HepG2 (cell line): ENCODE results near the gene SHANK3. TPM values are rescaled to one million over a fixed set of nuclear protein-coding genes. Genes with fewer than 3 reads are reported as not detected.
"Not testable (repeated sequence)": the region's sequence is repeated elsewhere in the genome, so short reads cannot be mapped to it uniquely, and the experiment has no call there.

ENCODE experiments used
- ATAC-seq: fragments of 200-7000 bp; cut with Tn5 transposase; 3 replicates; pipeline ENCODE4 v1.9.1; 2020; ENCODE audit warnings: mild to moderate bottlenecking, moderate library complexity
- BruUV-seq: library from RNA; stranded (reverse); fragments of 400-500 nt; replicated peaks from 2 replicates; lab custom pipeline; 2021; lab: Mats Ljungman, UMichigan
- CTCF ChIA-PET: fragments of 300-600 bp; formaldehyde crosslinking; extraction: SDS; loops from one replicate; lab custom pipeline; 2021; ENCODE audit warnings: low total read pairs, inconsistent platforms, low intra/inter-chr PET ratio; lab: Yijun Ruan, JAX
- POLR2A ChIA-PET: fragments of 350-600 bp; sonication (Branson Sonifier 250); formaldehyde crosslinking; loops from one replicate; lab custom pipeline; 2020; ENCODE audit warnings: antibody characterized with exemption, inconsistent platforms; lab: Yijun Ruan, JAX
- DNase-seq: peaks from one replicate; pipeline ENCODE4 v3.0.0-alpha.2; 2015; ENCODE audit warnings: low spot score
- FAIRE-seq: peaks from 3 replicates; lab custom pipeline; 2011; peaks lifted over from hg19 to GRCh38; lab: Jason Lieb, UNC
- H2AFZ ChIP-seq: one replicate; pipeline ENCODE4 v1.6.1; 2011; ENCODE audit warnings: low read length, inconsistent platforms
- H3K27ac ChIP-seq: fragments of 300-600 bp; 3 replicates; pipeline ENCODE4 v1.8.0; 2011; ENCODE audit warnings: mixed run types, mild to moderate bottlenecking, mixed read lengths, low read length, inconsistent platforms; ENCODE audit not compliant: insufficient read depth; ENCODE audit errors: extremely low read length
- H3K27me3 ChIP-seq, 2 experiments: fragments of 200-600 bp in 1 of 2; 2 replicates in 1 of 2; 3 replicates in 1 of 2; pipeline versions ENCODE4 v1.6.0 to v1.8.0; 2011; ENCODE audit warnings: low read length in 2 of 2, mild to moderate bottlenecking in 2 of 2, moderate library complexity in 2 of 2, inconsistent platforms in 1 of 2; ENCODE audit not compliant: insufficient read depth in 2 of 2, control insufficient read depth in 1 of 2
- H3K36me3 ChIP-seq, 2 experiments: fragments of 200-600 bp in 1 of 2; replicated peaks in 1 of 2; 2 replicates in 1 of 2; 3 replicates in 1 of 2; pipeline versions ENCODE4 v1.5.1 to v1.8.0; 2011; ENCODE audit warnings: low read length in 2 of 2, inconsistent platforms in 1 of 2; ENCODE audit not compliant: insufficient read depth in 2 of 2, control insufficient read depth in 1 of 2
- H3K4me1 ChIP-seq: 2 replicates; pipeline ENCODE4 v1.5.1; 2012; ENCODE audit warnings: low read length, inconsistent platforms; ENCODE audit not compliant: insufficient read depth
- H3K4me2 ChIP-seq: 2 replicates; pipeline ENCODE4 v1.6.0; 2011; ENCODE audit warnings: low read depth, low read length, inconsistent platforms
- H3K4me3 ChIP-seq, 3 experiments: fragments of 200-600 bp in 1 of 3; sonication (generic), shearing (Covaris generic) in 1 of 3; replicated peaks in 1 of 3; 2 replicates each; pipeline ENCODE4 v1.5.1; 2011 to 2016; ENCODE audit warnings: low read length in 3 of 3, inconsistent platforms in 2 of 3, low read depth in 2 of 3, mild to moderate bottlenecking in 2 of 3, control low read depth in 1 of 3, mixed read lengths in 1 of 3; ENCODE audit not compliant: insufficient read depth in 1 of 3
- H3K79me2 ChIP-seq: one replicate; pipeline ENCODE4 v1.6.1; 2011; ENCODE audit warnings: low read length, inconsistent platforms; ENCODE audit not compliant: insufficient read depth
- H3K9ac ChIP-seq: 2 replicates; pipeline ENCODE4 v1.6.0; 2011; ENCODE audit warnings: mild to moderate bottlenecking, low read depth, low read length, inconsistent platforms; ENCODE audit not compliant: insufficient read depth
- H3K9me3 ChIP-seq: 2 replicates; pipeline ENCODE4 v1.5.1; 2012; ENCODE audit warnings: mild to moderate bottlenecking, low read length
- H4K20me1 ChIP-seq: 2 replicates; pipeline ENCODE4 v1.6.0; 2011; ENCODE audit warnings: inconsistent platforms, mild to moderate bottlenecking, low read length, moderate library complexity; ENCODE audit not compliant: insufficient read depth
- HNF1B ChIP-seq: sonication (generic); formaldehyde crosslinking; IDR thresholded peaks from 2 replicates; pipeline ENCODE4 v1.5.1; 2020; ENCODE audit warnings: mild to moderate bottlenecking, moderate library complexity, missing genetic modification reagents
- NCOA1 ChIP-seq: sonication (generic); formaldehyde crosslinking; IDR thresholded peaks from 2 replicates; pipeline ENCODE4 v1.9.0; 2021; ENCODE audit warnings: missing genetic modification reagents
- PBX2 ChIP-seq: IDR thresholded peaks from 2 replicates; pipeline ENCODE4 v1.6.1; 2016; ENCODE audit warnings: control low read depth
- SAP130 ChIP-seq: IDR thresholded peaks from 2 replicates; pipeline ENCODE4 v1.6.1; 2016; ENCODE audit warnings: low read depth
- SKIL ChIP-seq: sonication (generic); formaldehyde crosslinking; IDR thresholded peaks from 2 replicates; pipeline ENCODE4 v1.8.0; 2022; ENCODE audit warnings: missing genetic modification reagents, mild to moderate bottlenecking, moderate library complexity, borderline replicate concordance
- SRY ChIP-seq: sonication (generic); formaldehyde crosslinking; IDR thresholded peaks from 2 replicates; pipeline ENCODE4 v1.8.0; 2022; ENCODE audit warnings: mild to moderate bottlenecking, missing genetic modification reagents
- ZFX ChIP-seq: sonication (generic); formaldehyde crosslinking; IDR thresholded peaks from 2 replicates; pipeline ENCODE4 v1.4.0; 2020; ENCODE audit warnings: mild to moderate bottlenecking, low read depth, missing genetic modification reagents, moderate library complexity
- ZNF121 ChIP-seq: sonication (generic); formaldehyde crosslinking; IDR thresholded peaks from 2 replicates; pipeline ENCODE4 v1.5.0; 2020; ENCODE audit warnings: mild to moderate bottlenecking, missing genetic modification reagents
- ZNF776 ChIP-seq: sonication (generic); formaldehyde crosslinking; IDR thresholded peaks from 2 replicates; pipeline ENCODE4 v1.4.0; 2020; ENCODE audit warnings: mild to moderate bottlenecking, missing genetic modification reagents
- ZSCAN31 ChIP-seq: sonication (generic); formaldehyde crosslinking; IDR thresholded peaks from 2 replicates; pipeline ENCODE4 v1.5.0; 2020; ENCODE audit warnings: low read depth, mild to moderate bottlenecking, missing genetic modification reagents
- WGBS: methylation state at CpG from one replicate; pipeline ENCODE4 v1.1.6; 2017; ENCODE audit warnings: low lambda C conversion rate; 5-methylcytosine and 5-hydroxymethylcytosine counted together
- in situ Hi-C: cut with HindIII; loops from 2 replicates; pipeline ENCODE4 v1.10.0; 2017; ENCODE audit warnings: low pct_unique_long_range_greater_than_20kb; ENCODE audit not compliant: extremely low pct_ligation_motif_present
- intact Hi-C: fragments of 100-400 bp; cut with micrococcal nuclease; formaldehyde crosslinking; loops from one replicate; pipeline ENCODE4 v1.10.0; 2022; ENCODE audit not compliant: unreplicated experiment
- polyA plus RNA-seq, 8 experiments: library from polyadenylated mRNA; depleted of rRNA in 3 of 8; stranded (reverse) in 7 of 8; unstranded in 1 of 8; fragments of >200 nt; fragmentation: Illumina TruSeq in 4 of 8; extraction: Trizol in 4 of 8; gene quantifications; 2 replicates each; pipeline versions ENCODE4 v1.2.1 to v1.2.3, GENCODE V29; 2011 to 2016; ENCODE audit warnings: low read depth in 4 of 8, missing spikeins in 1 of 8, mixed read lengths in 1 of 8; ENCODE audit not compliant: insufficient read depth in 1 of 8
- total RNA-seq, 5 experiments: library from RNA; depleted of rRNA; stranded (reverse); fragments of >200 nt; fragmentation: Illumina TruSeq; extraction: Trizol; gene quantifications; 2 replicates each; pipeline ENCODE4 v1.2.3, GENCODE V29; 2016; ENCODE audit warnings: low read depth in 1 of 5

SHANK3 gene
- total and polyA plus RNA-seq, 2 of the 13 experiments (the other 11 are each of a cell fraction or from before 2014, with no cell fraction given), result 2.9 to 4.6 TPM

- 79% methylated on average over 6 of the region's 6 CpGs for WGBS
- H3K4me2 ChIP-seq, H3K36me3 ChIP-seq, DNase-seq, H4K20me1 ChIP-seq, BruUV-seq, intact Hi-C loops, in situ Hi-C loops, H3K9me3 ChIP-seq, H3K79me2 ChIP-seq, H3K9ac ChIP-seq: not testable (repeated sequence)
- TF ChIP-seq ZNF121 (CRISPR knock-in tag), result 0 out of 2 replicates have a peak, but pooled peaks have one; percentile 51
- TF ChIP-seq, all 625 proteins: peak for 1; not testable (repeated sequence) for 624
- peaks cover 31% of the 10 kb centered on the region for H3K4me1 ChIP-seq
- ATAC-seq, H3K27ac ChIP-seq, FAIRE-seq, H2AFZ ChIP-seq, H3K4me3 ChIP-seq, H3K27me3 ChIP-seq, CTCF ChIA-PET: not testable (repeated sequence)
- POLR2A ChIA-PET, result interaction anchor here (0.6 to 1.2 kb wide), 2 partner anchors 13 to 35 kb away, joined by 4 to 15 read pairs; no protein-coding TSS in a partner anchor
These were observed 18.0 kb upstream of the SHANK3 start for GRCh38 chr22:50654664-50655063.

GRCh38 chr22:50656122-50657070 lies 16.2 kb upstream of the SHANK3 start:
- POLR2A ChIA-PET, result interaction anchor here (0.7 to 1.2 kb wide), 4 partner anchors 11 to 16 kb away, joined by 3 to 15 read pairs (median 7); partner anchors contain the start of gene SHANK3
- H3K79me2 ChIP-seq, result no peaks in the 10 kb centered on the region
- H3K27me3 ChIP-seq, result no peaks in the 10 kb centered on the region; a peak in 1 of 5 replicates
- H3K9ac ChIP-seq, result peak overlapping the region; percentile 47
- no peaks in the 10 kb centered on the region for H4K20me1 ChIP-seq
- intact Hi-C loops (no loop called here), in situ Hi-C loops (no loop called here)
- peak; percentile 89 for ATAC-seq
- peak overlapping the region; percentile 25 for H2AFZ ChIP-seq
- no peak overlapping the region for H3K27ac ChIP-seq
- DNase-seq, result peak; percentile 58
- H3K4me1 ChIP-seq, result peaks cover 31% of the 10 kb centered on the region
- peak overlapping the region in 1 of 3 experiments; percentile 49; a peak in 2 of 6 replicates for H3K4me3 ChIP-seq
- CTCF ChIA-PET, result no interaction called here
- H3K9me3 ChIP-seq, result no peaks in the 10 kb centered on the region
- WGBS, result 33% methylated on average over 20 of the region's 23 CpGs
- peak overlapping the region; percentile 76 for H3K4me2 ChIP-seq
- BruUV-seq, result no TSS peak
- FAIRE-seq, result no peak
- no peaks in the 10 kb centered on the region for H3K36me3 ChIP-seq
- 0 out of 2 replicates have a peak, but pooled peaks have one; percentile 52 for TF ChIP-seq HNF1B (CRISPR knock-in tag)
- 0 out of 2 replicates have a peak, but pooled peaks have one; percentile 35 for TF ChIP-seq SAP130 (CRISPR knock-in tag)
- TF ChIP-seq SKIL, result no peak
- no peak for TF ChIP-seq PBX2 (CRISPR knock-in tag)
- peak; percentile 31; the same call in 1 of the 2 replicates for TF ChIP-seq ZFX (CRISPR knock-in tag)
- no peak for TF ChIP-seq ZSCAN31 (CRISPR knock-in tag)
- no peak for TF ChIP-seq SRY (CRISPR knock-in tag)
- TF ChIP-seq NCOA1, result no peak
- 0 out of 2 replicates have a peak, but pooled peaks have one; percentile 16 for TF ChIP-seq ZNF776 (CRISPR knock-in tag)
